ENCODE data around the gene ETDC.
A peak's percentile ranks its signal among the peaks of the same experiment; 100 is the strongest.
"Not testable (repeated sequence)": the region's sequence is repeated elsewhere in the genome, so short reads cannot be mapped to it uniquely, and the experiment has no call there.

ETDC gene

GRCh38 chrX:135309430-135309923 is at the start of gene ETDC:
TSS of gene ETDC (plus strand) at chrX:135309480. CDS start at chrX:135309480, 0 bp downstream.
- DNase-seq (ENCODE audit: low read depth in 2 of 3, low spot score in 1 of 3) = no peak

- DNase-seq (ENCODE audit: low read depth in 2 of 3, low spot score in 1 of 3) = not testable (repeated sequence)
Observed at GRCh38 chrX:135260976-135261375, 48.3 kb upstream of the ETDC start.

- DNase-seq (ENCODE audit: low read depth in 2 of 3, low spot score in 1 of 3) = not testable (repeated sequence)
Observed at GRCh38 chrX:135263376-135263775, 45.9 kb upstream of the ETDC start.

GRCh38 chrX:135264206-135264605 is 45.1 kb upstream of the ETDC start:
- no peak for DNase-seq (ENCODE audit: low read depth in 2 of 3, low spot score in 1 of 3)

- no peak for DNase-seq (ENCODE audit: low read depth in 2 of 3, low spot score in 1 of 3)
Observed at GRCh38 chrX:135273162-135273561, 36.1 kb upstream of the ETDC start.

GRCh38 chrX:135275973-135276372 is 33.3 kb upstream of the ETDC start:
- DNase-seq (ENCODE audit: low read depth in 2 of 3, low spot score in 1 of 3) = no peak

GRCh38 chrX:135287266-135287823 is 21.9 kb upstream of the ETDC start:
- DNase-seq (ENCODE audit: low read depth in 2 of 3, low spot score in 1 of 3) = no peak

GRCh38 chrX:135295238-135295943 is 13.9 kb upstream of the ETDC start:
- DNase-seq (ENCODE audit: low read depth in 2 of 3, low spot score in 1 of 3) = peak; percentile 34 to 58 (median 46)

GRCh38 chrX:135295944-135296305 is 13.4 kb upstream of the ETDC start:
- no peak for DNase-seq (ENCODE audit: low read depth in 2 of 3, low spot score in 1 of 3)

GRCh38 chrX:135302269-135302873 is 6.9 kb upstream of the ETDC start:
- no peak for DNase-seq (ENCODE audit: low read depth in 2 of 3, low spot score in 1 of 3)

GRCh38 chrX:135304741-135305140 is 4.5 kb upstream of the ETDC start:
- no peak for DNase-seq (ENCODE audit: low read depth in 2 of 3, low spot score in 1 of 3)

GRCh38 chrX:135307171-135307570 is 2.1 kb upstream of the ETDC start:
- no peak for DNase-seq (ENCODE audit: low read depth in 2 of 3, low spot score in 1 of 3)

GRCh38 chrX:135308345-135308855 is 880 bp upstream of the ETDC start:
- no peak for DNase-seq (ENCODE audit: low read depth in 2 of 3, low spot score in 1 of 3)

GRCh38 chrX:135315864-135316263 is 6.6 kb downstream of the ETDC start:
- DNase-seq (ENCODE audit: low read depth in 2 of 3, low spot score in 1 of 3) = no peak

GRCh38 chrX:135324463-135324862 is 15.2 kb downstream of the ETDC start:
- no peak for DNase-seq (ENCODE audit: low read depth in 2 of 3, low spot score in 1 of 3)

- not testable (repeated sequence) for DNase-seq (ENCODE audit: low read depth in 2 of 3, low spot score in 1 of 3)
Observed at GRCh38 chrX:135325036-135325818, 15.9 kb downstream of the ETDC start.

- no peak for DNase-seq (ENCODE audit: low read depth in 2 of 3, low spot score in 1 of 3)
Observed at GRCh38 chrX:135327299-135327698, 18.0 kb downstream of the ETDC start.

GRCh38 chrX:135328421-135329005 is 19.2 kb downstream of the ETDC start:
- no peak for DNase-seq (ENCODE audit: low read depth in 2 of 3, low spot score in 1 of 3)

- no peak for DNase-seq (ENCODE audit: low read depth in 2 of 3, low spot score in 1 of 3)
Observed at GRCh38 chrX:135330706-135331105, 21.4 kb downstream of the ETDC start.

- DNase-seq (ENCODE audit: low read depth in 2 of 3, low spot score in 1 of 3) = no peak
Observed at GRCh38 chrX:135331525-135331924, 22.2 kb downstream of the ETDC start.

- no peak for DNase-seq (ENCODE audit: low read depth in 2 of 3, low spot score in 1 of 3)
Observed at GRCh38 chrX:135340831-135341230, 31.6 kb downstream of the ETDC start.
